ENCODE results near the gene SDC1. TPM values are rescaled to one million over a fixed set of nuclear protein-coding genes. Genes with fewer than 3 reads are reported as not detected.

Gene SDC1
- total and polyA plus RNA-seq, 5 donors from 2014 or later: not detected

- H3K4me1 Mint-ChIP-seq: no peaks in the 10 kb centered on the region
- no peak for DNase-seq
- no peak overlapping the region for H3K27ac Mint-ChIP-seq
These were observed 68.7 kb downstream of the SDC1 start for GRCh38 chr2:20156076-20156759.

DNA sequence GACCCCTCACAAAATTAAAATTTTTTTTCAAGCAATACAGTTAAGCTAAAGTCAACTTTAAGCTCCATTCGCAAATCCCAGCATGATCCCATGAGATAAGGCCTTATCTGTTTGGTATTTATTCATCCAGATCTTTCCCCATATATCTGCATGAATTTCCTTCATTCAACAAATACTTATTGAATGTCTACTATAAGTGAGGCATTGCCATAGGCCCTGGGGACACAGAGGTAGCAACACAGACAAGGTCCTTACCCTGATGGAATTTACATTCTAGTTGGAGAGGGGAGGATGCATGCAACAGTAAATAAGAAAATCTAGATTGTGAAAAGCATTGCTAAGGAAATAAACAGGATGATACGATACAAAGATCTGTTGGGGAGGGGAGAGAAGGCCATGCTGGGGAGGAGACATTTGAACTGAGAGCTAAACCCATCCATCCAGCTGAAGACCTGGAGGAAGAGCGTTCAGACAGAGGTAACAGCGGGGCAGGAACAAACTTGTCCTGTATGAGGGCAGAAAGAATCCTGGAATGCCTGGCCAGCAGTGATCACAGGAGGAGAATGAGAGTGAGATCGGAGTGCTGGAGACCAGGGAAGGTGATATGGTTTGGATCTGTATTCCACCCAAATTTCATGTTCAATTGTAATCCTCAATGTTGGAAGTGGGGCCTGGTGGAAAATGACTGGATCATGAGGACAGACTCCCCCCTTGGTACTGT, 71.6 kb downstream of the SDC1 start:
- no peak overlapping the region for H3K4me3 Mint-ChIP-seq
- no peaks in the 10 kb centered on the region for H3K36me3 Mint-ChIP-seq
- no peaks in the 10 kb centered on the region for H3K9me3 ChIP-seq (ENCODE audit: control insufficient read depth in 2 of 2, low read length in 2 of 2)
- no peaks in the 10 kb centered on the region for H3K4me1 Mint-ChIP-seq
- DNase-seq (no peak), ATAC-seq (ENCODE audit: low read depth in 2 of 2) (no peak)
- H3K9me3 Mint-ChIP-seq: peaks cover 0 to 2% (median 0%) of the 10 kb centered on the region in 7 donors
- H3K27ac ChIP-seq (ENCODE audit: insufficient read depth, low read length, poor library complexity, severe bottlenecking): no peak overlapping the region
- no peak overlapping the region for H3K27ac Mint-ChIP-seq
- H3K36me3 ChIP-seq (ENCODE audit: control insufficient read depth, insufficient read depth, low read length): no peaks in the 10 kb centered on the region
- no peak overlapping the region for H3K4me3 ChIP-seq (ENCODE audit: low read depth, low read length)
- H3K27me3 Mint-ChIP-seq: peaks cover 16% of the 10 kb centered on the region
- no peaks in the 10 kb centered on the region for H3K4me1 ChIP-seq (ENCODE audit: control insufficient read depth, insufficient read depth, low read length, poor library complexity, severe bottlenecking)
- H3K27me3 ChIP-seq (ENCODE audit: control insufficient read depth, insufficient read depth, low read length): peaks cover 5% of the 10 kb centered on the region

More at GRCh38 chr2:20156076-20156759, 68.7 kb downstream of the SDC1 start:
- H3K27ac ChIP-seq (ENCODE audit: insufficient read depth, low read length, poor library complexity, severe bottlenecking): no peak overlapping the region
- H3K27me3 Mint-ChIP-seq: peaks cover 6% of the 10 kb centered on the region
- no peak for ATAC-seq (ENCODE audit: low read depth in 2 of 2)
- H3K4me3 Mint-ChIP-seq: no peak overlapping the region
- no peak overlapping the region for H3K4me3 ChIP-seq (ENCODE audit: low read depth, low read length)
- H3K27me3 ChIP-seq (ENCODE audit: control insufficient read depth, insufficient read depth, low read length): peaks cover 4% of the 10 kb centered on the region
- peaks cover 0 to 8% (median 0%) of the 10 kb centered on the region in 7 donors for H3K9me3 Mint-ChIP-seq
- no peaks in the 10 kb centered on the region for H3K36me3 ChIP-seq (ENCODE audit: control insufficient read depth, insufficient read depth, low read length)
- H3K4me1 ChIP-seq (ENCODE audit: control insufficient read depth, insufficient read depth, low read length, poor library complexity, severe bottlenecking): no peaks in the 10 kb centered on the region
- H3K9me3 ChIP-seq (ENCODE audit: control insufficient read depth in 2 of 2, low read length in 2 of 2): no peaks in the 10 kb centered on the region
- no peaks in the 10 kb centered on the region for H3K36me3 Mint-ChIP-seq

DNA sequence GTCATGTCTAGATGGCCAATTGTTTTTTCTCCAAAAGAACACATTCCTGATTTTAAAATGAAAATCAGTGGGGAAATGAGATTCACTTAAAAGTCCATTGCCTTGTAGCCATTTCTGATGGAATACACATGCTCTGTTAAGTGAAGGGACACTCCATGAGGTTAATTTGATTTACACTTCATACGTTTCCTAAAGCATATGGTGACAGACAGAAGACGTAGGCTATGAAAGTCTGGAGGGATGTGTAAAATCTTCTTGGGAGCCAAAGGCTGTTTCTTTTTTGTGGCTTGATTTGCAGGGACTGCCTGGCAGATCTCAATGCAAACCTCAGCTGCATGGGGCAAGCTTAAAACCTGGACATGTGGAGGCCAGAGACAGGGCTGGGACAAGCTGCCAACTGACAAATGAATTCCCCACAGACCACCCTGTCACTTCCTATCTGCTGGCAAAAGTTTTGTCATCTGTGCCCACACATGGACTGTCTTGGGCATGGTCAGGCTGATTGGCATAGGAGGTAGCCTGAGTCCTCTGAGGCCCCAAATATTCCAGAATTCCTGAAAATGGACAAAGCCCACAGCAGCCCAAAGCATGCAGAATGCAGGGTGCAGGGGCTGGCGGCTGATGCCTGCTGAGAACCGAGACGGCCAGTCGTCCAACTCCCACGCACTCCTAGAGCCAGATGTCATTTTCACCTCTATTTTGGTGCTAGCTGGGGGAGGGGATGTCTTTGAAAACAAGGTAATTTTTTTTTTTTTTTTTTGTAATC, 73.9 kb downstream of the SDC1 start:
- Histone ChIP-seq H3K36me3 (ENCODE audit: control insufficient read depth, insufficient read depth, low read length) (no peaks in the 10 kb centered on the region), H3K4me1 (ENCODE audit: control insufficient read depth, insufficient read depth, low read length, poor library complexity, severe bottlenecking) (no peaks in the 10 kb centered on the region), H3K27me3 (ENCODE audit: control insufficient read depth, insufficient read depth, low read length) (peaks cover 3% of the 10 kb centered on the region), H3K4me3 (ENCODE audit: low read depth, low read length) (no peak overlapping the region), H3K9me3 (ENCODE audit: control insufficient read depth in 2 of 2, low read length in 2 of 2) (no peaks in the 10 kb centered on the region), H3K27ac (ENCODE audit: insufficient read depth, low read length, poor library complexity, severe bottlenecking) (no peak overlapping the region)
- no peak overlapping the region for H3K4me3 Mint-ChIP-seq
- no peak overlapping the region for H3K27ac Mint-ChIP-seq
- DNase-seq: no peak
- peaks cover 0 to 2% (median 0%) of the 10 kb centered on the region in 7 donors for H3K9me3 Mint-ChIP-seq
- ATAC-seq (ENCODE audit: low read depth in 2 of 2): no peak
- peaks cover 28% of the 10 kb centered on the region for H3K27me3 Mint-ChIP-seq
- no peaks in the 10 kb centered on the region for H3K4me1 Mint-ChIP-seq
- H3K36me3 Mint-ChIP-seq: no peaks in the 10 kb centered on the region

Other genes starting within 250 kb of the SDC1 start
- 3.8 TPM for gene WDR35, start 235.0 kb downstream of the SDC1 start, total RNA-seq
- gene WDR35, start 235.0 kb downstream of the SDC1 start, polyA plus RNA-seq: 1 to 10 TPM; 1.3 to 2.6 (median 1.9) TPM
- not detected for gene MATN3, start 212.5 kb downstream of the SDC1 start, total RNA-seq
- not detected for gene MATN3, start 212.5 kb downstream of the SDC1 start, polyA plus RNA-seq
- 74.1 TPM for gene LAPTM4A, start 173.5 kb downstream of the SDC1 start, total RNA-seq
- 100 to 1,000 TPM; 118 to 141 (median 133) TPM for gene LAPTM4A, start 173.5 kb downstream of the SDC1 start, polyA plus RNA-seq
- gene PUM2, start 125.7 kb upstream of the SDC1 start, total RNA-seq: 131 TPM
- 10 to 100 TPM; 15.1 to 19.9 (median 18.9) TPM for gene PUM2, start 125.7 kb upstream of the SDC1 start, polyA plus RNA-seq
- gene RHOB, start 221.9 kb upstream of the SDC1 start, total RNA-seq: 16.6 TPM
- gene RHOB, start 221.9 kb upstream of the SDC1 start, polyA plus RNA-seq: 1 to 10 TPM in 2 of 4 donors, under 1 TPM in 2; 0.69 to 1.2 (median 0.89) TPM